HPDE6-E6E7 (cell line): ENCODE measurements around the gene MTMR10.

Experiments
- DNase-seq: peaks from one replicate; pipeline ENCODE4 v3.0.0; 2011; ENCODE audit warnings: missing footprints; ENCODE audit errors: extremely low spot score

The MTMR10 gene

DNA sequence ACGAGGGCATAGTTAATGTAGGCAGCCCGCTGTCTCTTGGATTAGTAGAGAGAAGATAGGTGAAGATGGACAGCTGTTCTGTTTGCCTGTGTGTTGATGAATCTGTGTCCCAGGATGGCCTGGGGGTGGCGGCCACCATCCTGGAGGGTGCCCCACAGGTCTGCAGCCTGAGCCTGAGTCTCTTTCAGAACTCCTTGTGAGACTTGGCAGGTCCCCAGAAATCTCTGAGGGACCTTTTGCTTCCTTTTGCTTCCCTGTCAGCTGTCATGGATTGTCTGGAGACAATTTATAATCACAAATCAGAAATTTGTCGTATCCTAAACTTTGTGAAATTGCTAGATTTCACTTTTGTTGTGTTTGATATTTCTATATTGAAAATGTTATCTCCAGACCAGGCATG lies 70.3 kb downstream of the MTMR10 start:
- DNase-seq = no peak

- no peak for DNase-seq
These were observed 71.4 kb downstream of the MTMR10 start for GRCh38 chr15:30919877-30920550.

GRCh38 chr15:30918366-30918765 lies 73.1 kb downstream of the MTMR10 start:
- no peak for DNase-seq

DNA sequence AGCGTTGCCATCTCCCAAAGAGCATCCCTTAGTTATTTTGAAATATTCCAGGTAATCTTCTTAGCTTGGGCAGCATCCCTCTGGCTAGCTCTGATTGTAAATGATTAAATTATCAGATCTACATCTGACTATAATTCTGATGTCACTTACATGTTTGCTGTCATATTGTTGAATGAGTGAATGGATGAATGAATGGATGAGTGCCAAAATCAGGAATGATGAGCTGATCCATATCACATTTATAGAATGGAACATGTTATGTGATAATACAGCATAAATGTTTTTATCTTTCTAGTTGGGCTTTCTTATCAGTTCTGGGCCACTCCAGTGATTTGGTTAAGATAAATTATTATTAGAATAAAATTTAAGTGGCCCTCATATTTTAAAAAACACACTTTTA lies 73.8 kb downstream of the MTMR10 start:
- no peak for DNase-seq

DNA sequence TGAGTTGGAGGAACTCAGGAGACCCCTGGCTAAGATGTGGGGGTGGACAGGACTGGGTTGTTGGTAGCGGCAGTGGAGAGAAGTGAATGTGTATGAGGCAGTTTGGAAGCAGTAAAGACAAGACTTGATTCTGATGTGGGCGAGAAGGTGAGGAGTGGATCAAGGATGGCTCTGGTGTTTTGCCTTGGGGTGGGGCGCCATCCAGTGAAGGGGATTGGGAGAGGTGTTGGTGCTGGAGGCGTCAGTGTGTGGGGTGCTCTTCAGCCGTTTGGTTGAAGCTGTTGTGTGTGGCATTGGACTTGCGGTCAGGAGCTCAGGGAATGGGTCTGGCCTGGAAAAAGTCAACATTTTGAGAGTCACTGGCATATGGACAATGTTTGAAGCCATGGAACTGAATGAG lies 74.4 kb downstream of the MTMR10 start:
- DNase-seq = no peak

GRCh38 chr15:30913761-30914160 lies 77.7 kb downstream of the MTMR10 start:
- DNase-seq = no peak

DNA sequence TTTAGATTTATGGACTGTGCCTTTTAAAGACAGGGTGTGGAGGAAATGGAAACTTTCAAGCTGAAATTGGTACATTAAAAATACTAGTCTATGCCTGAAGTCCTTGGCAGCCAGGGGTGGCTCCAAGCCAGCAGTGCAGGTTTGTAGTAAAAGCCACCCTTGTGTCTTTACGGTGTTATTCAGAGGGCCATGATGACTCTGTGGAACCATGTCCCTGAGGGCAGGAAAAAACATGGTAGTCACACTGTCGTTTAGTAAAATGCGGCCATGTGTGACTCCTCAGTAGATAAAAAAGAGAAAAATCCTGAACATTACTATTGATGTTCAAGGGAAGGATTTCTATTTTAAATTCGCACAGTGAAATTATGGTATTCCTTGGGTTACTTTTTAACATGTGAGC lies 85.1 kb downstream of the MTMR10 start:
- DNase-seq = no peak

GRCh38 chr15:30905821-30906220 lies 85.6 kb downstream of the MTMR10 start:
- no peak for DNase-seq

GRCh38 chr15:30904812-30905211 lies 86.6 kb downstream of the MTMR10 start:
- no peak for DNase-seq

- DNase-seq = peak; percentile 91
These were observed 87.8 kb downstream of the MTMR10 start, which contains the start of gene FAN1 for GRCh38 chr15:30903497-30904187. Gene FAN1 (plus strand): TSS chr15:30903915. CDS start chr15:30904664, 749 bp downstream.

DNA sequence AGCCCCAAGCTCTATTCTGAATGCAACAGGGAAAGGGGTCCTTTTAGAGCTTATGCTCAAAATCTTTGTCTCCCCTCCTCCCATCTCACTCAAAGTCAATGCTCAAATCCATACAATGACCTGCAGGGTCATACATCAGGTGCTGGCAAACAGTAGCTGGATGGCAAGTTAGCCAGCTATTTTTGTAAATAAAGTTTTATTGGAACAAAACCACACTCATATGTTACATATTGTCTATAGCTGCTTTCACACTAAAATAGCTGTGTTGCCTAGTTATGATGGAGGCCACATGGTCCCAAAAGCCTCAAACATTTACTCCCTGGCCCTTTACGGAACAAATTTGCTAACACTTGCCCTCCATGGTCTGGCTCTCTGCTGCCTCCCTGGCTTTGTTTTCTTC lies 89.5 kb downstream of the MTMR10 start:
- DNase-seq = no peak

DNA sequence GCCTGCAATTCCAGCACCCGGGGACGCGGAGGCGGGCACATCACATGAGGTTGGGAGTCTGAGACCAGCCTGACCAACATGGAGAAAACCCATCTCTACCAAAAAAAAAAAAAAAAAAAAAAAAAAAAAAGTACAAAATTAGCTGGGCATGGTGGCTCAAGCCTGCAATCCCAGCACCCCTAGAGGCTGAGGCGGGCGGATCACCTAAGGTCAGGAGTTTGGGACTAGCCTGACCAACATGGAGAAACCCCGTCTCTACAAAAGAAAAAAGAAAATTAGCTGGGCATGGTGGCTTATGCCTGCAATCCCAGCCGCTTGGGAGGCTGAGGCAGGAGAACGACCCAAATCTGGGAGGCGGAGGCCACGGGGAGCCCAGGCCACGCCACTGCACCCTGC lies 95.2 kb downstream of the MTMR10 start:
- no peak for DNase-seq

DNA sequence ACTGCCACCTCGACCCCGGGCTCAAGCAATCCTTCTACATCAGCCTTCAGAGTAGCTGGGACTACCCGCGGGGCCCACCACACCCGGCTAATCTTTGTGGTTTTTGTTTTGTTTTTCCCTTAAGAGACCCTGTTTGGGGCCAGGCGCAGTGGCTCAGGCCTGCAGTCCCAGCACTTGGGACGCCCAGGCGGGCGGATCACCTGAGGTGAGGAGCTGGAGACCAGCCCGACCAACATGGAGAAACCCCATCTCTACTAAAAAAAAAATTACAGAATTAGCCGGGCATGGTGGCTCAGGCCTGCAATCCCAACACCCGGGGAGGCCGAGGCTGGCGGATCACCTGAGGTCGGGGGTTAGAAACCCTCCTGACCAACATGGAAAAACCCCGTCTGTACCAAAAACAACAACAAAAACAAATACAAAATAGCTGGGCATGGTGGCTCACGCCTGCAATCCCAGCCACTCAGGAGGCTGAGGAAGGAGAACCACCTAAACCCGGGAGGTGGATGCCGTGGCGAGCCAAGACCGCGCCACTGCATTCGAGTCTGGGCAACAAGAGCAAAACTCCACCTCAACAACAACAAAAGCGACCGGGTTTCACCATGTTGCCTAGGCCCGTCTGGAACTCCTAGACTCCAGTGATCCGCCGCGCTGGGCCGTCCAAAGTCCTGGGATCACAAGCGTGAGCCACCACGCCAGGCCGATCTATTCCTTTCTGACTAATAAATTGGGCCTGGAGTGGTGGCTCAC lies 95.8 kb downstream of the MTMR10 start:
- no peak for DNase-seq

- no peak for DNase-seq
These were observed 102.2 kb downstream of the MTMR10 start for GRCh38 chr15:30889196-30889595.
